ENCODE results near the gene AUH. TPM values are rescaled to one million over a fixed set of nuclear protein-coding genes. Genes with fewer than 3 reads are reported as not detected.

Gene AUH
- total and polyA plus RNA-seq, 2 donors from 2014 or later, result 31.6 to 63.5 TPM

- Histone ChIP-seq H3K9me3 (ENCODE audit: control insufficient read depth in 2 of 3, insufficient read depth in 1 of 3, low read length in 3 of 3) (no peaks in the 10 kb centered on the region), H3K36me3 (ENCODE audit: control insufficient read depth in 2 of 3, insufficient read depth in 3 of 3, low read length in 3 of 3) (no peaks in the 10 kb centered on the region), H3K4me1 (ENCODE audit: control insufficient read depth in 2 of 3, insufficient read depth in 2 of 3, low read depth in 1 of 3, low read length in 3 of 3) (no peaks in the 10 kb centered on the region), H3K27me3 (ENCODE audit: control insufficient read depth, insufficient read depth, low read length) (no peaks in the 10 kb centered on the region), H3K9ac (ENCODE audit: low read length in 3 of 3) (no peak overlapping the region), H3K4me3 (ENCODE audit: low read length in 3 of 3) (no peak overlapping the region), H3K27ac (ENCODE audit: low read depth in 2 of 2, low read length in 2 of 2) (no peak overlapping the region)
- DNase-seq (no peak), FAIRE-seq (no peak)
- TF ChIP-seq CTCF (IDR thresholded peaks at IDR 0.05; ENCODE audit: borderline replicate concordance, extremely low read depth, insufficient read depth), result no peak
- intact Hi-C loops (cut with DNase I), result no loop called here
Observed at GRCh38 chr9:91231619-91232018, 130.1 kb downstream of the AUH start.

GRCh38 chr9:91223000-91223399, 138.7 kb downstream of the AUH start:
- FAIRE-seq (no peak), DNase-seq (no peak)
- no peak for TF ChIP-seq CTCF (IDR thresholded peaks at IDR 0.05; ENCODE audit: borderline replicate concordance, extremely low read depth, insufficient read depth)
- no peak overlapping the region for H3K4me3 ChIP-seq (ENCODE audit: low read length in 3 of 3)
- peaks cover 0 to 8% (median 1%) of the 10 kb centered on the region in 3 donors for H3K36me3 ChIP-seq (ENCODE audit: control insufficient read depth in 2 of 3, insufficient read depth in 3 of 3, low read length in 3 of 3)
- H3K4me1 ChIP-seq (ENCODE audit: control insufficient read depth in 2 of 3, insufficient read depth in 2 of 3, low read depth in 1 of 3, low read length in 3 of 3), result no peaks in the 10 kb centered on the region
- H3K9me3 ChIP-seq (ENCODE audit: control insufficient read depth in 2 of 3, insufficient read depth in 1 of 3, low read length in 3 of 3), result no peaks in the 10 kb centered on the region
- no peak overlapping the region for H3K27ac ChIP-seq (ENCODE audit: low read depth in 2 of 2, low read length in 2 of 2)
- H3K27me3 ChIP-seq (ENCODE audit: control insufficient read depth, insufficient read depth, low read length), result no peaks in the 10 kb centered on the region
- H3K9ac ChIP-seq (ENCODE audit: low read length in 3 of 3), result no peak overlapping the region
- intact Hi-C loops (cut with DNase I), result no loop called here

- no peaks in the 10 kb centered on the region for H3K9me3 ChIP-seq (ENCODE audit: control insufficient read depth in 2 of 3, insufficient read depth in 1 of 3, low read length in 3 of 3)
- no peaks in the 10 kb centered on the region for H3K4me1 ChIP-seq (ENCODE audit: control insufficient read depth in 2 of 3, insufficient read depth in 2 of 3, low read depth in 1 of 3, low read length in 3 of 3)
- H3K27ac ChIP-seq (ENCODE audit: low read depth in 2 of 2, low read length in 2 of 2), result no peak overlapping the region
- no peak for TF ChIP-seq CTCF (IDR thresholded peaks at IDR 0.05; ENCODE audit: borderline replicate concordance, extremely low read depth, insufficient read depth)
- no peaks in the 10 kb centered on the region for H3K27me3 ChIP-seq (ENCODE audit: control insufficient read depth, insufficient read depth, low read length)
- intact Hi-C loops (cut with DNase I), result no loop called here
- H3K9ac ChIP-seq (ENCODE audit: low read length in 3 of 3), result no peak overlapping the region
- FAIRE-seq (no peak), DNase-seq (no peak)
- peaks cover 0 to 8% (median 4%) of the 10 kb centered on the region in 3 donors for H3K36me3 ChIP-seq (ENCODE audit: control insufficient read depth in 2 of 3, insufficient read depth in 3 of 3, low read length in 3 of 3)
- H3K4me3 ChIP-seq (ENCODE audit: low read length in 3 of 3), result no peak overlapping the region
Observed at GRCh38 chr9:91222457-91222856, 139.3 kb downstream of the AUH start.

GRCh38 chr9:91221332-91221731, 140.4 kb downstream of the AUH start:
- no peak for TF ChIP-seq CTCF (IDR thresholded peaks at IDR 0.05; ENCODE audit: borderline replicate concordance, extremely low read depth, insufficient read depth)
- FAIRE-seq, result no peak

More at GRCh38 chr9:91221332-91221731, 140.4 kb downstream of the AUH start:
- no peaks in the 10 kb centered on the region for H3K4me1 ChIP-seq (ENCODE audit: control insufficient read depth in 2 of 3, insufficient read depth in 2 of 3, low read depth in 1 of 3, low read length in 3 of 3)
- peaks cover 0 to 8% (median 4%) of the 10 kb centered on the region in 3 donors for H3K36me3 ChIP-seq (ENCODE audit: control insufficient read depth in 2 of 3, insufficient read depth in 3 of 3, low read length in 3 of 3)
- DNase-seq, result no peak
- H3K4me3 ChIP-seq (ENCODE audit: low read length in 3 of 3), result no peak overlapping the region
- no peak overlapping the region for H3K9ac ChIP-seq (ENCODE audit: low read length in 3 of 3)
- H3K27ac ChIP-seq (ENCODE audit: low read depth in 2 of 2, low read length in 2 of 2), result no peak overlapping the region
- no peaks in the 10 kb centered on the region for H3K9me3 ChIP-seq (ENCODE audit: control insufficient read depth in 2 of 3, insufficient read depth in 1 of 3, low read length in 3 of 3)
- H3K27me3 ChIP-seq (ENCODE audit: control insufficient read depth, insufficient read depth, low read length), result no peaks in the 10 kb centered on the region
- intact Hi-C loops (cut with DNase I), result no loop called here

Data from kidney (tissue), 14 donors.